ENCODE results near the gene IQUB.
A peak's percentile ranks its signal among the peaks of the same experiment; 100 is the strongest.
"Not testable (repeated sequence)": the region's sequence is repeated elsewhere in the genome, so short reads cannot be mapped to it uniquely, and the experiment has no call there.

Gene IQUB

DNA sequence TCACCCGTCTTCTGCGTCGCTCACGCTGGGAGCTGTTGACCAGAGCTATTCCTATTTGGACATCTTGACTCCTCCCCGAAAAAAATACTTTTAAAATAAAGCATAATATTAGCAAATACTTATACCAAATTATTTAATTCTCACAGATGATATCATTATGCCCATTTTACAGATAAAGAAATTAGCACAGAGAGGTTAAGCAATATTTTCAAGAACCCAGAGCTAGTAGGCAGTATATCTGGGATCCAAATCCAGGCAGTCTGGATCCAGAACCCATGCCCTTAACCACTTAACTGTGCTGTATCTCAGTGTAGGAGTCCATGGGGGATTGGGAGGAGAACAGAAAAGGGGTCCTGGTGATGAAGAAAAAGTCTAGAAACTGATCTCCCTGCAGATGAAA is 6.1 kb downstream of the IQUB start:
- H3K27ac Mint-ChIP-seq = no peak overlapping the region
- H3K4me3 Mint-ChIP-seq = no peak overlapping the region
- H3K9me3 Mint-ChIP-seq = no peaks in the 10 kb centered on the region
- peaks cover 3% of the 10 kb centered on the region for H3K4me1 Mint-ChIP-seq
- ATAC-seq (no peak), DNase-seq (no peak)
- H3K27me3 Mint-ChIP-seq = peaks cover 12% of the 10 kb centered on the region

DNA sequence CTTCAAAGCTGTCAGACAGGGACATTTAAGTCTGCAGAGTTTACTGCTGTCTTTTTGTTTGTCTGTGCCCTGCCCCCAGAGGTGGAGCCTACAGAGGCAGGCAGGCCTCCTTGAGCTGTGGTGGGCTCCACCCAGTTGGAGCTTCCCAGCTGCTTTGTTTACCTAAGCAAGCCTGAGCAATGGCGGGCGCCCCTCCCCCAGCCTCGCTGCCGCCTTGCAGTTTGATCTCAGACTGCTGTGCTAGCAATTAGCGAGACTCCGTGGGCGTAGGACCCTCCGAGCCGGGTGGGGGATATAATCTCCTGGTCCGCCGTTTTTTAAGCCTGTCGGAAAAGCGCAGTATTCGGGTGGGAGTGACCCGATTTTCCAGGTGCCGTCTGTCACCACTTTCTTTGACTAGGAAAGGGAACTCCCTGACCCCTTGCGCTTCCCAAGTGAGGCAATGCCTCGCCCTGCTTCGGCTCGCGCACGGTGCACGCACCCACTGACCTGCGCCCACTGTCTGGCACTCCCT is 6.6 kb downstream of the IQUB start:
- ATAC-seq, H3K9me3 Mint-ChIP-seq: not testable (repeated sequence)

DNA sequence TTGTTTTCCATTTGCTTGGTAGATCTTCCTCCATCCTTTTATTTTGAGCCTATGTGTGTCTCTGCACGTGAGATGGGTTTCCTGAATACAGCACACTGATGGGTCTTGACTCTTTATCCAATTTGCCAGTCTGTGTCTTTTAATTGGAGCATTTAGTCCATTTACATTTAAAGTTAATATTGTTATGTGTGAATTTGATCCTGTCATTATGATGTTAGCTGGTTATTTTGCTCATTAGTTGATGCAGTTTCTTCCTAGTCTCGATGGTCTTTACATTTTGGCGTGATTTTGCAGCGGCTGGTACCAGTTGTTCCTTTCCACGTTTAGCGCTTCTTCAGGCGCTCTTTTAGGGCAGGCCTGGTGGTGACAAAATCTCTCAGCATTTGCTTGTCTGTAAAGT is 7.9 kb downstream of the IQUB start:
- DNase-seq, H3K4me1 Mint-ChIP-seq, H3K4me3 Mint-ChIP-seq, H3K27me3 Mint-ChIP-seq, H3K9me3 Mint-ChIP-seq, ATAC-seq, H3K27ac Mint-ChIP-seq: not testable (repeated sequence)

More for the DNA sequence above, 6.6 kb downstream of the IQUB start:
- DNase-seq, H3K4me1 Mint-ChIP-seq, H3K27me3 Mint-ChIP-seq, H3K4me3 Mint-ChIP-seq, H3K27ac Mint-ChIP-seq: not testable (repeated sequence)

DNA sequence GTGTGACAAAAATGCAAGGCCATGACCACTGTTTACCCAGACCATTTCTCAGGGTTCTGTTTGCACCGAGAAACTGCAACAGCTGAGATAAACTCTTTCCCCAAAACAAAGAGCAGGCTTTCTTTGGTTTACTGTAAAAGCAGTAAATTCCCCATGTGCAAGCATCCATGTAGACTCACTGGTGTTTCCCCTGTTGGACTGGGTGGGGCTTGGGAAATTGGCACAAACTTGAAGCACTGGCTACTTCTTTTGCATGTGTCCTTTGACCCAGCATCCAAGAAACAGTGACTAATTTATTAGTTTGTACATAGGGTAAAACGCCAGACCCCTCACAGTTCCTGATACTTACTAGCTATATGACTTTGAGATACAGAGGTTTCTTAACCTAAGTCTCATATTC is 12.3 kb downstream of the IQUB start:
- no peak overlapping the region for H3K4me3 Mint-ChIP-seq
- no peaks in the 10 kb centered on the region for H3K4me1 Mint-ChIP-seq
- DNase-seq = no peak
- peaks cover 10% of the 10 kb centered on the region for H3K27me3 Mint-ChIP-seq
- no peaks in the 10 kb centered on the region for H3K9me3 Mint-ChIP-seq
- H3K27ac Mint-ChIP-seq = no peak overlapping the region
- ATAC-seq = no peak

DNA sequence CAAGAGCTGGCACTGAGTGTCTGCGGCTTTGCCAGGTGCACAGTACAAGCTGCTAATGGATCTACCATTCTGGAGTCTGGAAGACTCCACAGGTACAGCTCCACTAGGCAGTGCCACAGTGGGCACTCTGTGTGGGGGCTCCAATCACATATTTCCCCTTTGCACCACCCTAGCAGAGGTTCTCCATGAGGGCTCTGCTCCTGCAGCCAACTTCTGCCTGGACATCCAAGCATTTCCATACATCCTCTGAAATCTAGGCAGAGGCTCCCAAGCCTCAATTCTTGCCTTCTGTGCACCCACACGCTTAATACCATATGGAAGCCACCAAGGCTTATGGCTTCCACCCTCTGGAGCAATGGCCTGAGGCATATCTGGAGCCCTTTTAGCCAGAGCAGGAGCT is 29.2 kb downstream of the IQUB start:
- no peak overlapping the region for H3K27ac Mint-ChIP-seq
- no peak overlapping the region for H3K4me3 Mint-ChIP-seq
- H3K4me1 Mint-ChIP-seq = no peaks in the 10 kb centered on the region
- ATAC-seq = no peak
- peaks cover 6 to 13% of the 10 kb centered on the region in 2 donors for H3K9me3 Mint-ChIP-seq
- DNase-seq = no peak
- H3K27me3 Mint-ChIP-seq = peaks cover 21% of the 10 kb centered on the region

DNA sequence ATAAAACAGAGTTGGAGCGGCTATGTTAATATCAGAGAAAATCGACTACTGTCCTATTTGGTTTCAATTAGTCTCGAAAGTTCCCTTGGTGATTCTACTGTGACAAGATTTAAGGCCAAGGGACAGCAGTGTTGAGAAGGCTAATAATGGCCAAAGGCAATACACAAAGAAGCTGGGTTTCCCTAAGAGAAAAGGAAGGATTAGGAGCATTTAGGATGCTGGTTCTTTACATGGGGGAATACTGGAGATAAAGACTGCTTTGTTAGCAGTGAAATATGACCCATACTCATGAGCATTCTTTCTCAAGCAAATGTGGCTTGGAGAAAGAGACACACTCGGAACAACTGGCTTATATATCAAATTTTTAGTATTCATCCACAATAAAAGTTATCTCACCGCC is 32.2 kb downstream of the IQUB start:
- Mint-ChIP-seq H3K4me3 (no peak overlapping the region), H3K27me3 (peaks cover 45% of the 10 kb centered on the region), H3K4me1 (no peaks in the 10 kb centered on the region), H3K27ac (no peak overlapping the region), H3K9me3 (peaks cover 6 to 13% of the 10 kb centered on the region in 2 donors)
- ATAC-seq (no peak), DNase-seq (no peak)

DNA sequence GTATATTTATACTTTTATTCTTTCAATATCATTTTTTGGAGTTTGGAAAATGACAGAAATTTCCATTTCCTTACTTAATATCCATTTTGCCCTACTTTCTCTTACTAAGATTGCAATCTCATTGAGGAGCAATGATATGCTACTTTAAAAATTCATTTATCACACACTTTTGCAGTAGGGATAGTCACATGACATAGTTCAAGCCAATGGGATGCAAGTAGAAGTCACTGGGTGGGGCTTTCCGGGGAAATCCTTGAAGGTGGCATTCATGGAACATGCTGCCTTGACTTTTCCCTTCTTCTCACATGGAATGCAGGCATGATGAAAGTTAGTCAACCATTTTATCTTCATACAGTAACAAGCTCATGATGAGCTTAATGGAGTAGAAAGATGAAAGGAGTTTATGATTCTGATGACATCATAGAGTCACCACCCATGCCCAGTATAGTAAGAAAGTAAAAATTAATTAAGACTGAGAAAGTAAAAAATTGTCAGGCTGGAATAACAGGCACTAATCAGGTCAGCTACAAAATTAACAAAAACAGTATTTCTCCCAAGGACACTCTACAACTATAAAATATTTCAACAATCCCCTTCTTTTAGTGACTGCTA is 33.4 kb downstream of the IQUB start:
- Mint-ChIP-seq H3K27me3 (peaks cover 50% of the 10 kb centered on the region), H3K27ac (no peak overlapping the region), H3K4me1 (no peaks in the 10 kb centered on the region), H3K9me3 (peaks cover 3 to 13% of the 10 kb centered on the region in 2 donors), H3K4me3 (no peak overlapping the region)
- DNase-seq = no peak
- no peak for ATAC-seq

DNA sequence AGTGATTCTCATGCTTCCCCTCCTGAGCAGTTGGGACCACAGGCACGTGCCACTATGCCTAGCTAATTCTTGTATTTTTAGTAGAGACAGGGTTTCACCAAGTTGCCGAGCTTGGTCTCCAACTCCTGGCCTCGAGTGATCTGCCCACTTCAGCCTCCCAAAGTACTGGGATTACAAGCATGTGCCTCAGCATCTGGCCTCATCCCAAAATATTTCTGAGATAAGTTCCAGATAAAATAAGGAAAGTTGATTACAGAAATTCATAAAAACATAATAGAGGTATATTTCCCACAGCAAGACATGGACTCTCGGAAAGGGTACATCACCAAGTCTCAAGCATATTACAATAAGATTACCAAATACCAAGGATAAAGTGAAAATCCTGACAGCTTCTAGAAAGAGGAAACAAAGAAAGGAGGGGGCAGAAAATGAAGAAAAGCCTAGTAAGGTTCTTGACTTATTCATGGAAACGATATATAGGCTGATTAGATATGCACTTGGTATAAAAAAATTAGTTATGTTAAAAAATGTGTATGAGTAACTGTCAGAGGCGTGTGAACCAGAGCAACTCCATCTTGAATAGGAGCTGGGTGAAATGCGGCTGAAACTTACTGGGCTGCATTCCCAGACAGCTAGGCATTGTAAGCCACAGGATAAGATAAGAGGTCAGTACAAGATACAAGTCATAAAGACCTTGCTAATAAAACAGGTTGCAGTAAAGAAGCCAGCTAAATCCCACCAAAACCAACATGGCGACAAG is 35.0 kb downstream of the IQUB start:
- Mint-ChIP-seq H3K4me1 (no peaks in the 10 kb centered on the region), H3K4me3 (no peak overlapping the region), H3K9me3 (peaks cover 0 to 3% of the 10 kb centered on the region in 2 donors), H3K27ac (no peak overlapping the region), H3K27me3 (peaks cover 50% of the 10 kb centered on the region)
- ATAC-seq (no peak), DNase-seq (no peak)

DNA sequence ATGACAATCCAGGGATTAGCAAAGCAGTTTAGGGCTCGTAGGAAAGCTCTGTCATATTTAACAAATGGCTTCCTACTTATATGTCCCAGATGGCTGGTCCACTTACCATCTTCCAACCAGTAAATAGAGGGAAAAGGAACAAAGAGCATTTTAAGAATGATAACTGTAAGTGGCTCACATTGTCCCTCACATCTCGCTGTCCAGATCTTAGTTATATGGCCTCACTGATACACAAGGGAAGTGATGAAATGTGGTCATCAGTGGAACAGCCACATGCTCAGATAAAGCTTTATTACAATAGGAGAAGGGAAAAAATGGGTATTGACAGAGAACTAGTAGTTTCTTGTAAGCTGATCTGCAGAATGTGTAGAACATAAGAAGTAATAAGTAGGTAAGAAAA is 35.8 kb downstream of the IQUB start:
- Mint-ChIP-seq H3K27ac (no peak overlapping the region), H3K27me3 (peaks cover 50% of the 10 kb centered on the region)

DNA sequence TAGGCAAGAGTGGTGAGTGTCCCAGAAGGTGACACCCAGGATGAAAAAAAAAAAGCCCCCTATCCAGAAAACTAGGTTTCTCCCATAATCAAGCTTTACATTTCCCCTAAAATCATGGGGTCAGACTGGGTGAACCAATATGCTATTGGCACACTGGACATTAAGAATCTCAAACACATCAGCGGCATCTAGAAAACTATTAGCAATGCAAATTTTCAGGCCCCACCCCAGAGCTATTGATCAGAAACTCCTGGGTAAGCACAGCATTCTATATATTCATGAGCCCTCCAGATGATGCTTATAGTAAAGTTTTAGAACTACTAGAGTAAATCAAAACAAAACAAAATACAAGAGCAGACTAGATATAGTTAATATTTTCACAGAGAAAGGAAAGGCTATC is 36.4 kb downstream of the IQUB start:
- Mint-ChIP-seq H3K27me3 (peaks cover 55% of the 10 kb centered on the region), H3K4me1 (no peaks in the 10 kb centered on the region), H3K27ac (no peak overlapping the region), H3K9me3 (no peaks in the 10 kb centered on the region), H3K4me3 (no peak overlapping the region)
- ATAC-seq (no peak), DNase-seq (no peak)

More for the DNA sequence above, 35.8 kb downstream of the IQUB start:
- Mint-ChIP-seq H3K9me3 (no peaks in the 10 kb centered on the region), H3K4me1 (no peaks in the 10 kb centered on the region), H3K4me3 (no peak overlapping the region)
- ATAC-seq (no peak), DNase-seq (no peak)

DNA sequence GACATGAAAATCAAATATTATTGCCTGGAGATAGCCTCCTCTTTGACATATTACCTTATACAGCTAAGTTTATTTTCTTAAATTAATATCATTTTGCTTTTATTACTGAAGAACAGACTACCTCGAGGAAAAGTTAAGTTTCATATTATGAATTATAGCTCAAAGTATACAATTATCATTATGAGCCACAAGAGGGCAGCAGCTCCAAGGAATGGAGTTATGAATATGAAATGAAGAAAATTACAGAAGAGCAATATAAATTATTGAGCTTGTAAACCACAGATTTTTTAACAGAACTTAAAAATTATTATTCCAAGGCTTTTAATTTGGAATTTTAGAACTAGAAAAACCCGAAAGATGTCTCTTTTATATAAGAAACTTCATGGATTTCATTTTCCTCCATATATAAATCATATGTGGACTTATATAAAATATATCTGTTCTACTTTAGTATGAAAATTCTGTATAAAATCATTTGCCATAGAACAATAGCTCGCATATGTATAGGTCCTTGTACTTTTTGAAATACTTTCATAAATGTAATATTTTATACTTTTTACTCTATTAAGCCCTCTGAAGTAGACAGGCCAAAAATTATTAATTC is 40.1 kb downstream of the IQUB start:
- Mint-ChIP-seq H3K27ac (no peak overlapping the region), H3K27me3 (peaks cover 32% of the 10 kb centered on the region), H3K9me3 (no peaks in the 10 kb centered on the region), H3K4me3 (no peak overlapping the region), H3K4me1 (no peaks in the 10 kb centered on the region)
- ATAC-seq (no peak), DNase-seq (peak in 1 of 2 donors; percentile 3)

DNA sequence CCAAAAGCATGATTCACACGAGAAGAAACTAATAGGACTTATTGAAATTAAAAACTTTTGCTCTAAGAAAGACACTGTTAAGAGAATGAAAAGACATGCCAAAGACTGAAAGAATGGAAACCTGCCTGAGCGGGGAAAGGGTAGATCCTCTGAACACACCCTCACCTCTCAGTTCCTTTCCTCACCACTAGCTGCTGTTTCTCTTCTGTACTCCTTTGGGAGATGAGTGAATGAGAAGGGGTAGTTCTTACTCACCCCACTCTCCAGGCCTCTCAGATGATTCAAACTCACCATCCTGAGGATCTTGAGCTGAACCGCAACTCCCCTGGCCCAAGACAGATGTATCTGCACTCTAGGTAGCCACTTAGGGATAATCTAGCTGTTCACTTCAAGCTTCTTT is 41.9 kb downstream of the IQUB start:
- Mint-ChIP-seq H3K4me3 (no peak overlapping the region), H3K9me3 (no peaks in the 10 kb centered on the region), H3K27ac (no peak overlapping the region), H3K27me3 (peaks cover 14% of the 10 kb centered on the region), H3K4me1 (no peaks in the 10 kb centered on the region)
- ATAC-seq (peak; percentile 67), DNase-seq (no peak)

DNA sequence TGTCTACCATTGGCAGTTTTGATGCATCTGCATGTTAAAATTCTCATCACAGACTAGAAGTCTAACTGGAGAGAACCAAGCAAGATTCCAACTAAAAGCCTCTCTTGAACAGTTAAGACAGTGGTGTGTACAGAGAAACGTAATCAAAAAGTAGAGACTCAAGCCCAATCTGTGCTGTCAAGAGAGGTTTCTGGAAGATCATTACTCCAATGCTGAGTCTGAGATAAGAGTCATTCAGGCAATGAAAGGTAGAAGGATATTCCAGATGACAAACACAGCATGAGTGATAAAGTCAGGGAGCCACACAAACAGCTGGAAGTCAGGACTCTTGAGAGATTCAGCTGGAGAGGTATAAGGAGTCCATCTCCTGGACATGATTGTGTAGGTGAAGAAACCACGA is 48.7 kb downstream of the IQUB start:
- ATAC-seq (no peak), DNase-seq (no peak)
- H3K27ac Mint-ChIP-seq = no peak overlapping the region
- H3K9me3 Mint-ChIP-seq = no peaks in the 10 kb centered on the region
- H3K4me3 Mint-ChIP-seq = no peak overlapping the region
- H3K27me3 Mint-ChIP-seq = no peaks in the 10 kb centered on the region
- no peaks in the 10 kb centered on the region for H3K4me1 Mint-ChIP-seq

DNA sequence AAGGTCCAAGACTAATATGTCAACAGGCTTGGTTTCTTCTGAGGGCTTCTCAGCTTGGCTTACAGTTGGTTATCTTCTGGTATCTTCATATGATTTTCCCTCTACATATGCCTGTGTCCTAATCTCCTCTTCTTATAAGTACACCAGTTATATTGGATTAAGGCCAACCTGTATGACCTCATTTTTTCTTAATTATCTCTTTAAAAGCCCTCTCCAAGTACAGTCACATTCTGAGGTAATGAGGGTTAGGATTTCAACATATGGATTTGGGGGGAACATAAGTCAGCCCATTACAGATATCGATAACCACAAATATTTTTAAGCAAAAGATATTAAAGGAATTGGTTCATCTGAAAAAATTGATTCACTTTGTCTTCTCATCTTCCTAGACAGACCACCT is 49.2 kb downstream of the IQUB start:
- no peaks in the 10 kb centered on the region for H3K4me1 Mint-ChIP-seq
- no peak for DNase-seq
- no peaks in the 10 kb centered on the region for H3K27me3 Mint-ChIP-seq
- H3K27ac Mint-ChIP-seq = no peak overlapping the region
- H3K4me3 Mint-ChIP-seq = no peak overlapping the region
- no peaks in the 10 kb centered on the region for H3K9me3 Mint-ChIP-seq
- ATAC-seq = no peak

DNA sequence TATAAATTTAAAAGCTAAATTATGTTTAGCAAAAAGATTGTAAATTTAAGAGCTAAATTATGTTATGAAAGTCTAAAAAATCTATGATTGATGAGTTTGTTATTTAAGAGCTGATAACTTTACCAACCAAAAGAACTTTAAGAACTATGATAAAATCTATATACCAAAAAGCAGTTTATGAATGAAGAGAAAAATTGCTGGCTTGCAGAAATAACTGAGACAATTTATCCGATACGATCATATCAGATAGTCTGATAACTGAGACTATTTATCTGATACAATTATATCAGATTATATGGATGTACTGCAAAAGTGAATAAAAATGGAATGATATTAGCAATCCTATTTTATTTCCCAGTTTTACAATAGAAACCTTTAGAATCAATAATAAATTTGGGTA is 50.2 kb downstream of the IQUB start:
- no peaks in the 10 kb centered on the region for H3K27me3 Mint-ChIP-seq
- ATAC-seq (no peak), DNase-seq (no peak)
- H3K4me3 Mint-ChIP-seq = no peak overlapping the region
- H3K27ac Mint-ChIP-seq = no peak overlapping the region
- H3K9me3 Mint-ChIP-seq = no peaks in the 10 kb centered on the region
- no peaks in the 10 kb centered on the region for H3K4me1 Mint-ChIP-seq

DNA sequence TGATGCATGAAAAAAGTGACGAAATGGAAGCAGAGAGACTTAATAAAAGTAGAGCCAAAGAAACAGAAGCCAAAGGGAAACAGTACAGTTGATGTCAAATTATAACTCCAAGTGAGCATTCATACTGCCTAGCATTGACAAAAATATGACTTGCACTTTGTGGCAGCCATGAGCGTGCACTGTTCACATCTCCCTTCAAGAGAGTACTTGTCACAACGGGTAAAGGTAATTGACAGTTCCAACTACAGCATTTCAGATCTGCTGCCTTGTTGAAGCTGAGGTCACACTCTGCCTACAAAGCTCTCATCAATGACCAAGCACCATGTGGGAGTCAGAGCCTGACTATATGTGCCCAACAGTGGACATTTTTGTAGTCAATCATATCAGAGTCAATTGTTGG is 54.3 kb downstream of the IQUB start:
- H3K4me3 Mint-ChIP-seq = no peak overlapping the region
- no peaks in the 10 kb centered on the region for H3K4me1 Mint-ChIP-seq
- no peak overlapping the region for H3K27ac Mint-ChIP-seq
- H3K9me3 Mint-ChIP-seq = no peaks in the 10 kb centered on the region
- ATAC-seq (no peak), DNase-seq (no peak)
- H3K27me3 Mint-ChIP-seq = no peaks in the 10 kb centered on the region
